HG02852 (cell line): ENCODE measurements around the gene TTLL10.

Experiments
- ATAC-seq: cut with Tn5 transposase; IDR thresholded peaks from one replicate; pipeline ENCODE4 v1.9.1; 2021; ENCODE audit warnings: mild to moderate bottlenecking, moderate library complexity; ENCODE audit not compliant: unreplicated experiment

TTLL10 gene

GRCh38 chr1:1203561-1204424 is 30.1 kb downstream of the TTLL10 start:
- ATAC-seq, result no peak

GRCh38 chr1:1204425-1204920 is 30.8 kb downstream of the TTLL10 start:
- no peak for ATAC-seq

GRCh38 chr1:1204998-1205768 is 31.5 kb downstream of the TTLL10 start:
- no peak for ATAC-seq

- ATAC-seq, result no peak
Measured at GRCh38 chr1:1205769-1206375, 32.2 kb downstream of the TTLL10 start.

GRCh38 chr1:1206376-1206965 is 32.8 kb downstream of the TTLL10 start, which contains the start of gene TNFRSF18:
TSS of gene TNFRSF18 (minus strand) at chr1:1206592. CDS start at chr1:1206571, 21 bp downstream.
- no peak for ATAC-seq

- no peak for ATAC-seq
Measured at GRCh38 chr1:1206966-1207531, 33.4 kb downstream of the TTLL10 start.

GRCh38 chr1:1207571-1207892 is 33.9 kb downstream of the TTLL10 start:
- ATAC-seq, result no peak

GRCh38 chr1:1208713-1209433 is 35.2 kb downstream of the TTLL10 start:
- no peak for ATAC-seq

- ATAC-seq, result no peak
Measured at GRCh38 chr1:1210726-1211540, 37.3 kb downstream of the TTLL10 start.

- ATAC-seq, result no peak
Measured at GRCh38 chr1:1211541-1212441, 38.1 kb downstream of the TTLL10 start.

GRCh38 chr1:1212780-1213344 is 39.2 kb downstream of the TTLL10 start:
- ATAC-seq, result no peak

- ATAC-seq, result no peak
Measured at GRCh38 chr1:1213345-1214265, 39.9 kb downstream of the TTLL10 start, which contains the start of gene TNFRSF4. TSS of gene TNFRSF4 (minus strand) at chr1:1214153. CDS start at chr1:1214127, 26 bp downstream.

GRCh38 chr1:1215080-1215676 is 41.5 kb downstream of the TTLL10 start:
- no peak for ATAC-seq

GRCh38 chr1:1215881-1216605 is 42.4 kb downstream of the TTLL10 start:
- ATAC-seq, result no peak

- ATAC-seq, result no peak
Measured at GRCh38 chr1:1216770-1217620, 43.3 kb downstream of the TTLL10 start.
